ENCODE results near the gene MPRIP.
"Not testable (repeated sequence)": the region's sequence is repeated elsewhere in the genome, so short reads cannot be mapped to it uniquely, and the experiment has no call there.

MPRIP gene

GRCh38 chr17:17190188-17190587, 147.9 kb downstream of the MPRIP start:
- H3K4me3 ChIP-seq (ENCODE audit: low read length), result no peak overlapping the region
- H3K4me1 ChIP-seq (ENCODE audit: insufficient read depth, low read length), result no peaks in the 10 kb centered on the region
- H3K27me3 ChIP-seq (ENCODE audit: insufficient read depth, low read length), result no peaks in the 10 kb centered on the region
- H3K9me3 ChIP-seq (ENCODE audit: insufficient read depth, low read depth, low read length), result no peaks in the 10 kb centered on the region
- WGBS, result 92% methylated on average over 7 of the region's 7 CpGs
- H3K9ac ChIP-seq (ENCODE audit: low read depth, low read length), result no peak overlapping the region
- H3K36me3 ChIP-seq (ENCODE audit: insufficient read depth, low read length), result no peaks in the 10 kb centered on the region
- no peak overlapping the region for H3K27ac ChIP-seq (ENCODE audit: low read depth, low read length)

DNA sequence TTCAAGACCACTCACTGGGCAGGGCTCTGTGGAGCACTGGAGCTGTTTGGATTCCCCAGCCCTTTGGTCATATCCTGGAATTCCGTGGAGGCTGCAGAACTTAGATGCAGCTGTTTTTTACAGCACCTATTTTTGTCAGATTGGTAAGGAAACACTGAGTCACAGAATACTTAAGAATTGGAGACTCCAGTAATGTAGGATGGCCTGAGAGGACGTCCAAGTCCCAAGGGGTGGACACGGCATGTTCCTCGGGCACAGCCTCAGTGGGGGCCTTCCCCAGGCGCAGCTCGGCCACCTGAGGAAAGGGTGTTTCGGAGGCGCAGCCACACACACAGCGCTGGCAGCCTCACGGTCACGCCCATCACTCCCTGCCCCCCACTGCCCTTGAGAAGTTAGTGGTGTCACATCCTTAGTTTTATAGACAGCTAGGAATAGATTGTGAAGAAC, 149.1 kb downstream of the MPRIP start:
- Histone ChIP-seq H3K27me3 (ENCODE audit: insufficient read depth, low read length) (no peaks in the 10 kb centered on the region), H3K4me1 (ENCODE audit: insufficient read depth, low read length) (no peaks in the 10 kb centered on the region), H3K9me3 (ENCODE audit: insufficient read depth, low read depth, low read length) (no peaks in the 10 kb centered on the region), H3K4me3 (ENCODE audit: low read length) (no peak overlapping the region), H3K27ac (ENCODE audit: low read depth, low read length) (no peak overlapping the region), H3K36me3 (ENCODE audit: insufficient read depth, low read length) (no peaks in the 10 kb centered on the region), H3K9ac (ENCODE audit: low read depth, low read length) (no peak overlapping the region)
- WGBS, result 75% methylated on average over 11 of the region's 11 CpGs

- H3K4me1 ChIP-seq (ENCODE audit: insufficient read depth, low read length), result no peaks in the 10 kb centered on the region
- H3K9ac ChIP-seq (ENCODE audit: low read depth, low read length), result no peak overlapping the region
- H3K4me3 ChIP-seq (ENCODE audit: low read length), result no peak overlapping the region
- H3K9me3 ChIP-seq (ENCODE audit: insufficient read depth, low read depth, low read length), result no peaks in the 10 kb centered on the region
- H3K27me3 ChIP-seq (ENCODE audit: insufficient read depth, low read length), result no peaks in the 10 kb centered on the region
- 64% methylated on average over 10 of the region's 10 CpGs for WGBS
- no peaks in the 10 kb centered on the region for H3K36me3 ChIP-seq (ENCODE audit: insufficient read depth, low read length)
- H3K27ac ChIP-seq (ENCODE audit: low read depth, low read length), result no peak overlapping the region
Measured at GRCh38 chr17:17191961-17192381, 149.7 kb downstream of the MPRIP start.

DNA sequence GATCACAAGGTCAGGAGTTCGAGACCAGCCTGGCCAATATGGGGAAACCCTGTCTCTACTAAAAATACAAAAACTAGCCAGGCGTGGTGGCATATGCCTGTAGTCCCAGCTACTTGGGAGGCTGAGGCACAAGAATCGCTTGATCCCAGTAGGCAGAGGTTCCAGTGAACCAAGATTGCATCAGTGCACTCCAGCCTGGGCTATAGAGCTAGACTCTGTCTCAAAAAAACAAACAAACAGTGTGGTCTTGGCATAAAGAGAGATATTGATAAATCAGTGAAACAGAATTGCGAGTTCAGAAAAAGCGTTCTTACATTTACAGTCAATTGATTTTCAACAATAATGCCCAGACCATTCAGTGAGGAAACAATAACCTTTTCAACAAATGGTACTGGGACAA, 153.2 kb downstream of the MPRIP start:
- 92% methylated on average over 5 of the region's 5 CpGs for WGBS
- H3K9ac ChIP-seq (ENCODE audit: low read depth, low read length); H3K9me3 ChIP-seq (ENCODE audit: insufficient read depth, low read depth, low read length); H3K4me1 ChIP-seq (ENCODE audit: insufficient read depth, low read length); H3K36me3 ChIP-seq (ENCODE audit: insufficient read depth, low read length); H3K27me3 ChIP-seq (ENCODE audit: insufficient read depth, low read length); H3K4me3 ChIP-seq (ENCODE audit: low read length); H3K27ac ChIP-seq (ENCODE audit: low read depth, low read length): not testable (repeated sequence)

GRCh38 chr17:17196776-17197175, 154.5 kb downstream of the MPRIP start:
- H3K27ac ChIP-seq (ENCODE audit: low read depth, low read length), result no peak overlapping the region
- H3K36me3 ChIP-seq (ENCODE audit: insufficient read depth, low read length), result no peaks in the 10 kb centered on the region
- H3K27me3 ChIP-seq (ENCODE audit: insufficient read depth, low read length), result no peaks in the 10 kb centered on the region
- no peak overlapping the region for H3K4me3 ChIP-seq (ENCODE audit: low read length)
- no peak overlapping the region for H3K9ac ChIP-seq (ENCODE audit: low read depth, low read length)
- H3K9me3 ChIP-seq (ENCODE audit: insufficient read depth, low read depth, low read length), result no peaks in the 10 kb centered on the region
- no peaks in the 10 kb centered on the region for H3K4me1 ChIP-seq (ENCODE audit: insufficient read depth, low read length)

DNA sequence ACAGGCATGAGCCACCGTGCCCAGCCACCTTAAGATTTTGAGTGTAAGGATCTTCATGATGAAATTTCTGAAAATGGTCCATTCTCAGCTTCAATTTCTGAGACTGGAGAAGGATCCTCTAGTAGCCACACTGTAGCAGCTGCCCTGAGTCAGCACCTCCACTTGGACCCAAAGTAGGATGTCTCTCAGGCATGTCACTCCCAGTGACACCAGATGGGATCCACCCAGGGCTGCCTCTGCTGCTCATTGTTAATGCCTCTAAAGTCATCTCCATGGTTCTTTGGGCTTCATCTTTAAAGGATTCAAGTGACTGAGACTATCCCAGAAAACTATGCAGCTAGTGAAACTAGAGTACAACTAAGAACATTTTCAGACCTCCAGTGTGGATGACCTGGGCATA, 156.0 kb downstream of the MPRIP start:
- WGBS, result 100% methylated on average over 1 of the region's 1 CpG
- no peaks in the 10 kb centered on the region for H3K4me1 ChIP-seq (ENCODE audit: insufficient read depth, low read length)
- no peak overlapping the region for H3K9ac ChIP-seq (ENCODE audit: low read depth, low read length)
- H3K9me3 ChIP-seq (ENCODE audit: insufficient read depth, low read depth, low read length), result no peaks in the 10 kb centered on the region
- no peaks in the 10 kb centered on the region for H3K36me3 ChIP-seq (ENCODE audit: insufficient read depth, low read length)
- no peaks in the 10 kb centered on the region for H3K27me3 ChIP-seq (ENCODE audit: insufficient read depth, low read length)
- no peak overlapping the region for H3K4me3 ChIP-seq (ENCODE audit: low read length)
- H3K27ac ChIP-seq (ENCODE audit: low read depth, low read length), result no peak overlapping the region

GRCh38 chr17:17200311-17200710, 158.1 kb downstream of the MPRIP start:
- no peak overlapping the region for H3K27ac ChIP-seq (ENCODE audit: low read depth, low read length)
- H3K4me1 ChIP-seq (ENCODE audit: insufficient read depth, low read length), result no peaks in the 10 kb centered on the region
- H3K4me3 ChIP-seq (ENCODE audit: low read length), result no peak overlapping the region
- H3K36me3 ChIP-seq (ENCODE audit: insufficient read depth, low read length), result no peaks in the 10 kb centered on the region
- no peaks in the 10 kb centered on the region for H3K9me3 ChIP-seq (ENCODE audit: insufficient read depth, low read depth, low read length)
- WGBS, result 93% methylated on average over 7 of the region's 7 CpGs
- peaks cover 3% of the 10 kb centered on the region; the same call in 1 of the 2 replicates for H3K27me3 ChIP-seq (ENCODE audit: insufficient read depth, low read length)
- H3K9ac ChIP-seq (ENCODE audit: low read depth, low read length), result no peak overlapping the region

DNA sequence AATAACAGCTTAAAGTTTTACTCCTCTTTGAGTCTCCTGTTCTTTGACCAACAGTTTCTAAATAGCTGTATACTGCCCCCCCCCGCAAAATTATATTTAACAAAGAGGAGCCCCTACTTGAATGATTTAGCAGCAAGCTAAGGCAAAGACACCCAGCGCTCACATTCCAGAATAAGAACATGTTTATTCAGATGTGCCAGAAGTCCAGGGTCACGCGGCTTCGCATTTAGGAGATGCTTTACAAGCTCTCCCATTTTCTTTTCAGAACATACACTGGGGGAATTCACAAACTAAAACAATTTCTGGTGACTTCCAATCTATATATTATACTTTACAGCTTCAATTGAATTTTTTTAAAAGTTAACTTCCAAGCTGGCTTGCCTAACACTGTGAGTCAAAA, 158.6 kb downstream of the MPRIP start:
- Histone ChIP-seq H3K27ac (ENCODE audit: low read depth, low read length) (no peak overlapping the region), H3K27me3 (ENCODE audit: insufficient read depth, low read length) (peaks cover 8% of the 10 kb centered on the region), H3K4me3 (ENCODE audit: low read length) (no peak overlapping the region), H3K36me3 (ENCODE audit: insufficient read depth, low read length) (no peaks in the 10 kb centered on the region), H3K4me1 (ENCODE audit: insufficient read depth, low read length) (no peaks in the 10 kb centered on the region), H3K9ac (ENCODE audit: low read depth, low read length) (no peak overlapping the region), H3K9me3 (ENCODE audit: insufficient read depth, low read depth, low read length) (no peaks in the 10 kb centered on the region)
- WGBS, result 92% methylated on average over 5 of the region's 5 CpGs

DNA sequence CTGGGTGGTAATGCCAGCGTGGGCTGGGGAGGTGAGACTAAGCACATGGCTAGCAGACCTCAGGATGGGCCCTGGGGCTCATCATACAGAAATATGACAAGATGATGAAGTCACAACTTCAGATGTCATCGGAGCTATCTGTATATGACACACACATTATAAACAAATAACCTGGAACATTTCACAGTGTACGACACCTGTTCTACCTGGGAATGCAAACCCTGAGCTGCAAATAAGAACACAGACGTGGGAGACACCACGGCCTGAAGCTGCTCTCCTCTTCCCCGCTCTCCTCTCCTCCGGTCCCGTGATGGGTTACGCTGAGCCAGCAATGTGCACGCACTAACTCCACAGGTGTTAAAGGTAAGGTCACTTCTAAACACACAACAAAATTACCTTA, 159.0 kb downstream of the MPRIP start:
- Histone ChIP-seq H3K4me1 (ENCODE audit: insufficient read depth, low read length) (no peaks in the 10 kb centered on the region), H3K9me3 (ENCODE audit: insufficient read depth, low read depth, low read length) (no peaks in the 10 kb centered on the region), H3K9ac (ENCODE audit: low read depth, low read length) (no peak overlapping the region), H3K27ac (ENCODE audit: low read depth, low read length) (no peak overlapping the region), H3K36me3 (ENCODE audit: insufficient read depth, low read length) (no peaks in the 10 kb centered on the region), H3K27me3 (ENCODE audit: insufficient read depth, low read length) (peaks cover 11% of the 10 kb centered on the region), H3K4me3 (ENCODE audit: low read length) (no peak overlapping the region)
- WGBS, result 93% methylated on average over 10 of the region's 10 CpGs

GRCh38 chr17:17201907-17202306, 159.7 kb downstream of the MPRIP start:
- no peak overlapping the region for H3K4me3 ChIP-seq (ENCODE audit: low read length)
- no peak overlapping the region for H3K27ac ChIP-seq (ENCODE audit: low read depth, low read length)
- no peaks in the 10 kb centered on the region for H3K9me3 ChIP-seq (ENCODE audit: insufficient read depth, low read depth, low read length)
- no peaks in the 10 kb centered on the region for H3K36me3 ChIP-seq (ENCODE audit: insufficient read depth, low read length)
- no peak overlapping the region for H3K9ac ChIP-seq (ENCODE audit: low read depth, low read length)
- 93% methylated on average over 8 of the region's 8 CpGs for WGBS
- H3K27me3 ChIP-seq (ENCODE audit: insufficient read depth, low read length), result peaks cover 11% of the 10 kb centered on the region
- H3K4me1 ChIP-seq (ENCODE audit: insufficient read depth, low read length), result no peaks in the 10 kb centered on the region

GRCh38 chr17:17203173-17203730, 161.0 kb downstream of the MPRIP start:
- no peaks in the 10 kb centered on the region for H3K36me3 ChIP-seq (ENCODE audit: insufficient read depth, low read length)
- 94% methylated on average over 15 of the region's 15 CpGs for WGBS
- H3K27me3 ChIP-seq (ENCODE audit: insufficient read depth, low read length), result peaks cover 11% of the 10 kb centered on the region
- no peak overlapping the region for H3K9ac ChIP-seq (ENCODE audit: low read depth, low read length)
- H3K4me3 ChIP-seq (ENCODE audit: low read length), result no peak overlapping the region
- H3K4me1 ChIP-seq (ENCODE audit: insufficient read depth, low read length), result no peaks in the 10 kb centered on the region
- H3K27ac ChIP-seq (ENCODE audit: low read depth, low read length), result no peak overlapping the region
- H3K9me3 ChIP-seq (ENCODE audit: insufficient read depth, low read depth, low read length), result no peaks in the 10 kb centered on the region

DNA sequence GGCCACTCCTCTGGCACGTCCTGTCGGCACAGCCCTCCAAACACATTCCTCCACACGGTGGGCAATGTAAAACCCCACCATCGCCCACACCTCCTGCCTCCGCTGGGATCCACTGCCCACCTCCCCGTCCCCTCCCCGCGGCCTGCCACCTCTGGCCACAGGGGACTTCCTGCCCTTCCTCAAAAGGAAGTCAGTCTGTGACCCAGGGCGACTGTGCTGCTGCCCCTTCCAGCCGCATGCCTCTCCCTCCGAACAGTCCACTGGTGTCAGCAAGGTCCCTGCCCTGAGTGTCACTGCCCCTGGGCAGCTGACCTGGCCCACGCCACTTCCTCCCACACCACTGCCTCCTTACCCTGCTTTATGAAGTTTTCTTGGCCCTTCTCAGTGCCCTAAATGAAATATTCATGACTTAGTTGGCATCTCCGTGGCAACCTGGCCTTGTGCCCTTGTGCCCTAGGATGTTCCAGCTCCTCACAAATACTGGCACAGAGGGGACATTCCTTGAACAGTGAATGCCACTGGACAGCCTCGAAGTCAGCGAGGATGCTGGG, 161.9 kb downstream of the MPRIP start:
- Histone ChIP-seq H3K27ac (ENCODE audit: low read depth, low read length) (no peak overlapping the region), H3K4me3 (ENCODE audit: low read length) (no peak overlapping the region)

More for the DNA sequence above, 161.9 kb downstream of the MPRIP start:
- WGBS, result 89% methylated on average over 15 of the region's 15 CpGs
- Histone ChIP-seq H3K4me1 (ENCODE audit: insufficient read depth, low read length) (no peaks in the 10 kb centered on the region), H3K9me3 (ENCODE audit: insufficient read depth, low read depth, low read length) (no peaks in the 10 kb centered on the region), H3K27me3 (ENCODE audit: insufficient read depth, low read length) (peaks cover 11% of the 10 kb centered on the region), H3K36me3 (ENCODE audit: insufficient read depth, low read length) (no peaks in the 10 kb centered on the region), H3K9ac (ENCODE audit: low read depth, low read length) (no peak overlapping the region)

All from HUES64 (cell line).